ENCODE data around the gene BTBD9.

BTBD9 gene

GRCh38 chr6:38159596-38159995 lies 480.1 kb downstream of the BTBD9 start:
- H3K79me2 ChIP-seq (ENCODE audit: control insufficient read depth, low read length) = no peaks in the 10 kb centered on the region
- H3K27ac ChIP-seq (ENCODE audit: low read depth, low read length) = no peak overlapping the region
- no peaks in the 10 kb centered on the region for H3K9me2 ChIP-seq (replicated peaks; ENCODE audit: control insufficient read depth, low read length)
- H3K9me3 ChIP-seq (ENCODE audit: control insufficient read depth, insufficient read depth, low read length) = no peaks in the 10 kb centered on the region
- TF ChIP-seq CTCF (IDR thresholded peaks at IDR 0.05; ENCODE audit: low read depth, low read length, poor library complexity, severe bottlenecking) = no peak
- no peak for TF ChIP-seq EZH2phosphoT487 (IDR thresholded peaks at IDR 0.05; ENCODE audit: borderline replicate concordance, low read length)
- H4K20me1 ChIP-seq (ENCODE audit: control insufficient read depth, insufficient read depth, low read depth, low read length) = no peaks in the 10 kb centered on the region
- H3K27me3 ChIP-seq (ENCODE audit: control insufficient read depth, low read length) = no peaks in the 10 kb centered on the region
- no peaks in the 10 kb centered on the region for H3K36me3 ChIP-seq (ENCODE audit: control insufficient read depth, low read length)
- no peak overlapping the region for H3K4me2 ChIP-seq (ENCODE audit: low read length)
- no peak overlapping the region for H3K4me3 ChIP-seq (ENCODE audit: low read length)
- H3K4me1 ChIP-seq (ENCODE audit: control insufficient read depth, low read length) = no peaks in the 10 kb centered on the region
- no peaks in the 10 kb centered on the region for H3F3A ChIP-seq (ENCODE audit: control insufficient read depth, insufficient read depth)

GRCh38 chr6:38158762-38159350 lies 480.9 kb downstream of the BTBD9 start:
- Histone ChIP-seq H3K79me2 (ENCODE audit: control insufficient read depth, low read length) (no peaks in the 10 kb centered on the region), H3K9me2 (replicated peaks; ENCODE audit: control insufficient read depth, low read length) (no peaks in the 10 kb centered on the region), H3F3A (ENCODE audit: control insufficient read depth, insufficient read depth) (no peaks in the 10 kb centered on the region), H4K20me1 (ENCODE audit: control insufficient read depth, insufficient read depth, low read depth, low read length) (no peaks in the 10 kb centered on the region), H3K9me3 (ENCODE audit: control insufficient read depth, insufficient read depth, low read length) (no peaks in the 10 kb centered on the region), H3K27me3 (ENCODE audit: control insufficient read depth, low read length) (no peaks in the 10 kb centered on the region), H3K36me3 (ENCODE audit: control insufficient read depth, low read length) (no peaks in the 10 kb centered on the region), H3K4me2 (ENCODE audit: low read length) (no peak overlapping the region), H3K27ac (ENCODE audit: low read depth, low read length) (no peak overlapping the region), H3K4me3 (ENCODE audit: low read length) (no peak overlapping the region), H3K4me1 (ENCODE audit: control insufficient read depth, low read length) (peaks cover 2% of the 10 kb centered on the region; the same call in 1 of the 2 replicates)
- TF ChIP-seq EZH2phosphoT487 (IDR thresholded peaks at IDR 0.05; ENCODE audit: borderline replicate concordance, low read length) (no peak), CTCF (IDR thresholded peaks at IDR 0.05; ENCODE audit: low read depth, low read length, poor library complexity, severe bottlenecking) (no peak)

- no peak overlapping the region for H3K27ac ChIP-seq (ENCODE audit: low read depth, low read length)
- H4K20me1 ChIP-seq (ENCODE audit: control insufficient read depth, insufficient read depth, low read depth, low read length) = no peaks in the 10 kb centered on the region
- H3K4me3 ChIP-seq (ENCODE audit: low read length) = no peak overlapping the region
- no peaks in the 10 kb centered on the region for H3F3A ChIP-seq (ENCODE audit: control insufficient read depth, insufficient read depth)
- H3K9me3 ChIP-seq (ENCODE audit: control insufficient read depth, insufficient read depth, low read length) = no peaks in the 10 kb centered on the region
- no peaks in the 10 kb centered on the region for H3K79me2 ChIP-seq (ENCODE audit: control insufficient read depth, low read length)
- H3K9me2 ChIP-seq (replicated peaks; ENCODE audit: control insufficient read depth, low read length) = no peaks in the 10 kb centered on the region
- H3K36me3 ChIP-seq (ENCODE audit: control insufficient read depth, low read length) = no peaks in the 10 kb centered on the region
- H3K4me2 ChIP-seq (ENCODE audit: low read length) = no peak overlapping the region
- no peak for TF ChIP-seq CTCF (IDR thresholded peaks at IDR 0.05; ENCODE audit: low read depth, low read length, poor library complexity, severe bottlenecking)
- no peak for TF ChIP-seq EZH2phosphoT487 (IDR thresholded peaks at IDR 0.05; ENCODE audit: borderline replicate concordance, low read length)
- H3K4me1 ChIP-seq (ENCODE audit: control insufficient read depth, low read length) = peaks cover 12% of the 10 kb centered on the region; the same call in 1 of the 2 replicates
- H3K27me3 ChIP-seq (ENCODE audit: control insufficient read depth, low read length) = no peaks in the 10 kb centered on the region
Measured at GRCh38 chr6:38157905-38158304, 481.8 kb downstream of the BTBD9 start.

Data from DOHH2 (cell line).